Myometrial cell (primary cell): Measurements from ENCODE around the gene ACADM. TPM values are rescaled to one million over a fixed set of nuclear protein-coding genes. Genes with fewer than 3 reads are reported as not detected.

Source experiments
- total RNA-seq: library from RNA; depleted of rRNA; stranded (reverse); fragments of >200 nt; gene quantifications from 2 replicates; pipeline ENCODE4 v1.2.3, GENCODE V29; 2015

Gene ACADM
- total RNA-seq: 28.8 and 31.5 TPM in 2 replicates

GRCh38 chr1:75724472-75725022 lies at the start of gene ACADM:
Gene ACADM (plus strand): TSS chr1:75724709. CDS start chr1:75724788, 79 bp downstream.

GRCh38 chr1:75785983-75786853 lies 61.7 kb downstream of the ACADM start, which contains the start of gene RABGGTB:
Gene RABGGTB (plus strand): TSS chr1:75786256. CDS start chr1:75786272, 16 bp downstream.

DNA sequence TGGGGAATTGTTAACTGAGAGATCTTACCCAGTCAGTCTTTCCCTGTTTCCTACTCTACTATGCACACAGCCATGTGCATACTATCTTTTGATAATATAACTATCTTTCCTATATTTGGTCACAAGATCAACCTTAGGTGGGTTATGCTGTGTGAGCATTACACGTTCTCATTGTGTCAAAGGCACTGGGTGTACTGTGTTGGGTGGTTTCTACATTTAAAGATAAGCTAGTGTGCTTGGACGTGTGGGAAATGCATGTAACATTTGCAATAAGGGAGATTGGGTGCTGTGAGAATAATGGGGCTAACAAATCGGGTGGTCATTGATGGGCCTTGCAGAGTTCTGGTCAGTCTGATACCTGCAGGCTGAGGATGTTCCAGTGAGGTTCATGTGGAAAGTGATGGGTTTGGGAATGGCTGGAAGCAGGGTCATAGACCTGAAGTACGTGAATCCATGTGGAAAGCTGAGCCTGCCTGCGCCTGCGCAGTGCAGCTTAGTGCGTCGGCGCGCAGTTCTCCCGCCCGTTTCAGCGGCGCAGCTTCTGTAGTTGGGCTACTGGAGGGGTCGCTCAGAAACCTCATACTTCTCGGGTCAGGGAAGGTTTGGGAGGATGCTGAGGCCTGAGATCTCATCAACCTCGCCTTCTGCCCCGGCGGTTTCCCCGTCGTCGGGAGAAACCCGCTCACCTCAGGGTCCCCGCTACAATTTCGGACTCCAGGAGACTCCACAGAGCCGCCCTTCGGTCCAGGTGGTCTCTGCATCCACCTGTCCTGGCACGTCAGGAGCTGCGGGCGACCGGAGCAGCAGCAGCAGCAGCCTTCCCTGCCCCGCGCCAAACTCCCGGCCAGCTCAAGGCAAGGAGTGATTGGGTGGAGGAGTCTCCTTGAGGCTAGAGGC lies 72.1 kb downstream of the ACADM start, which contains the start of gene MSH4:
Gene MSH4, plus strand, starts transcription at position 507 of the 897 bp plus-strand sequence. Its CDS starts 104 bp downstream, at position 611.

Other genes with a start within 250 kb of the ACADM start
- not detected in 2 replicates for gene SLC44A5, start 113.6 kb upstream of the ACADM start, total RNA-seq
- gene RABGGTB, start 61.5 kb downstream of the ACADM start, total RNA-seq: 58.8 and 59.7 TPM in 2 replicates
- not detected in 2 replicates for gene MSH4, start 72.2 kb downstream of the ACADM start, total RNA-seq
- not detected in 2 replicates for gene ASB17, start 207.7 kb downstream of the ACADM start, total RNA-seq